Measurements from ENCODE around the gene CD44. TPM values are rescaled to one million over a fixed set of nuclear protein-coding genes. Genes with fewer than 3 reads are reported as not detected.

The CD44 gene
- total and polyA plus RNA-seq, 4 donors, result 4.1 to 26.9 (median 14.6) TPM

DNA sequence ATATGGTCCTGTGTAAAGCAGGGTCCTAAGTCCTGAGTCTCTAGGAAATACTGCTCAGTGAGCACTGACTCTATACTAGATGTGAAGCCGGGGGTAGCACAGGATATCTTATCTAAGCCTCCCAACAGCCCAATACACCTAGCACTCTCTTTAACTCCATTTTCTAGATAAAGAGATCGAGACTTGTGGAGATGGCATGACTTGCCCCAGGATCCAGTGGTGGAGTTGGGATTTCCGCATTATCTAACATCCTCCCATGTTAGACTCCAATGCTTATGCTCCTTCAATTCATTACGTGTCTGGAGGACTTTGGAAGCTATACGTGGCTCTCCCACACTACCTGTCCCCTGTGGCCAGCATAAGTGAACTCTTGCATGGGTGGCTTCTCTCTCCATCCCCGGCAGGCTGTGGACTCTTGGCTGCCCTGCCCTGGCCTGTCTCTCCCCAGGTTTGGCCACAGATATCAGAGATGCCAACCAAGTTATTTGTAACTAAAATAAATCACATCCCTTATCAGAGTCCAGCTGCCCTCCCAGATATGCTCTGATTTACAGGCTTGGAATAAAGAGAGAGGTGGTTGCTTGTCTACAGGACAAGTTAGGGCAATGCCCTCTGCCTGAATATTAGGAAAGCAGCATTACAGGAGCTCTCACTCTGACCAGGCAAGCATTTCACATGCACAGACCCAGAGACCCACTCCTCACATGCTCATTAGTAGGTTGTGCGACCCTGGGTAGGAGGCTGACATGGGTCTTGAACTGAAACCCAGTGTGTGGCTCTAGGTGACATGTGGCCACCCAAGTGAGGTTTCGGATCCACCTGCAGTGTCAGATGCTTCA lies 4.5 kb downstream of the CD44 start:
- TF ChIP-seq HNF4G (IDR thresholded peaks at IDR 0.05) (no peak), YY1 (IDR thresholded peaks at IDR 0.05) (no peak), TAF1 (conservative IDR thresholded peaks at IDR 0.05) (no peak), HNF4A (conservative IDR thresholded peaks at IDR 0.05) (no peak), FOXA1 (IDR thresholded peaks at IDR 0.05) (no peak)
- TF ChIP-seq, protein P1, sequence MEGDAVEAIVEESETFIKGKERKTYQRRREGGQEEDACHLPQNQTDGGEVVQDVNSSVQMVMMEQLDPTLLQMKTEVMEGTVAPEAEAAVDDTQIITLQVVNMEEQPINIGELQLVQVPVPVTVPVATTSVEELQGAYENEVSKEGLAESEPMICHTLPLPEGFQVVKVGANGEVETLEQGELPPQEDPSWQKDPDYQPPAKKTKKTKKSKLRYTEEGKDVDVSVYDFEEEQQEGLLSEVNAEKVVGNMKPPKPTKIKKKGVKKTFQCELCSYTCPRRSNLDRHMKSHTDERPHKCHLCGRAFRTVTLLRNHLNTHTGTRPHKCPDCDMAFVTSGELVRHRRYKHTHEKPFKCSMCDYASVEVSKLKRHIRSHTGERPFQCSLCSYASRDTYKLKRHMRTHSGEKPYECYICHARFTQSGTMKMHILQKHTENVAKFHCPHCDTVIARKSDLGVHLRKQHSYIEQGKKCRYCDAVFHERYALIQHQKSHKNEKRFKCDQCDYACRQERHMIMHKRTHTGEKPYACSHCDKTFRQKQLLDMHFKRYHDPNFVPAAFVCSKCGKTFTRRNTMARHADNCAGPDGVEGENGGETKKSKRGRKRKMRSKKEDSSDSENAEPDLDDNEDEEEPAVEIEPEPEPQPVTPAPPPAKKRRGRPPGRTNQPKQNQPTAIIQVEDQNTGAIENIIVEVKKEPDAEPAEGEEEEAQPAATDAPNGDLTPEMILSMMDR (IDR thresholded peaks at IDR 0.05; ENCODE audit: low read depth, low read length, missing input control), result no peak
- H3K4me1 ChIP-seq (ENCODE audit: control insufficient read depth in 4 of 4, insufficient read depth in 4 of 4, low read length in 3 of 4), result peaks cover 0 to 12% (median 6%) of the 10 kb centered on the region in 4 donors
- H3K36me3 ChIP-seq (ENCODE audit: control insufficient read depth in 4 of 4, insufficient read depth in 3 of 4, low read depth in 1 of 4, low read length in 3 of 4), result no peaks in the 10 kb centered on the region
- peaks cover 0 to 1% (median 0%) of the 10 kb centered on the region in 4 donors for H3K27me3 ChIP-seq (ENCODE audit: control insufficient read depth in 4 of 4, insufficient read depth in 4 of 4, low read length in 3 of 4)
- peak overlapping the region in 1 of 2 donors; percentile 37 for H3K9ac ChIP-seq (ENCODE audit: low read depth in 1 of 2, low read length in 2 of 2)
- no peaks in the 10 kb centered on the region for H3K9me3 ChIP-seq (ENCODE audit: control insufficient read depth in 4 of 4, low read length in 3 of 4)
- DNase-seq (ENCODE audit: low spot score), result no peak
- WGBS, result 78% methylated on average over 8 of the region's 8 CpGs
- H3K4me3 ChIP-seq (ENCODE audit: low read depth in 1 of 3, low read length in 3 of 3), result no peak overlapping the region
- H3K27ac ChIP-seq (ENCODE audit: low read depth in 1 of 2, low read length in 2 of 2), result peak overlapping the region; percentile 25 to 37

DNA sequence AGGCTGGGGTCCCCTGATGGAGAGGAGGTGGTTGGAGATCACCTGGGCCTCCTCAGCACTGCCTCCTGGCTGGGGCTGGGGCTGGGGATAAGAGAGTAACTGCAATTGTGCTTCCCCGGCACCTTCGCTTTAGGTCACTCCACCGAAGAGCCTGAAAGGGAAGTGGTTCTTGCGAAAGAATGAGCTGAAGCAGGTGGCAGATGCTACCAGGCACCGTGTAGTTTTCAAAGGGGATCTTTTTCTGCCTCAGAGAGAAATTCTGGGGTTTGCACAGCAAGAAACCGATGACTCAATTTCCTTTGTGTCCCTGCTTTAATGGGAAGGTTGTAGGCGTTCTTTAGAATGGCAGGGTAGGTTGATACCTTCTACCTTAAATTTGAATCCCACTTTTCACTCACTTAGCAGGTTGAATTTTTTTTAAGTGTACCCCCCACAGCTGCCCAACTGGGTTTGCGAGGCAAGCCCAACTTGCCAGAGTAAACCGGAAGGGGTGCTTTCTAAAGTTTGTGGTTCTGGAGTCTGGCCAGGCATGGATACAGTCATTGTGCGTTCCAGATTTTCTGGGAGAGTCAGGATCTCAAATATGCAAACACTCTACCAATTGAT lies 5.3 kb downstream of the CD44 start:
- TF ChIP-seq SP1 (IDR thresholded peaks at IDR 0.05) (no peak), GABPA (IDR thresholded peaks at IDR 0.05 in 1 of 2, conservative IDR thresholded peaks at IDR 0.05 in 1 of 2) (no peak), FOXA1 (IDR thresholded peaks at IDR 0.05) (no peak), TAF1 (conservative IDR thresholded peaks at IDR 0.05) (no peak), HNF4A (conservative IDR thresholded peaks at IDR 0.05) (no peak), FOXA2 (IDR thresholded peaks at IDR 0.05) (no peak), JUND (IDR thresholded peaks at IDR 0.05) (no peak), RXRA (IDR thresholded peaks at IDR 0.05) (no peak), HNF4G (IDR thresholded peaks at IDR 0.05) (no peak)
- TF ChIP-seq, protein P2, sequence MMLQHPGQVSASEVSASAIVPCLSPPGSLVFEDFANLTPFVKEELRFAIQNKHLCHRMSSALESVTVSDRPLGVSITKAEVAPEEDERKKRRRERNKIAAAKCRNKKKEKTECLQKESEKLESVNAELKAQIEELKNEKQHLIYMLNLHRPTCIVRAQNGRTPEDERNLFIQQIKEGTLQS (IDR thresholded peaks at IDR 0.05), result no peak
- TF ChIP-seq, protein P3, sequence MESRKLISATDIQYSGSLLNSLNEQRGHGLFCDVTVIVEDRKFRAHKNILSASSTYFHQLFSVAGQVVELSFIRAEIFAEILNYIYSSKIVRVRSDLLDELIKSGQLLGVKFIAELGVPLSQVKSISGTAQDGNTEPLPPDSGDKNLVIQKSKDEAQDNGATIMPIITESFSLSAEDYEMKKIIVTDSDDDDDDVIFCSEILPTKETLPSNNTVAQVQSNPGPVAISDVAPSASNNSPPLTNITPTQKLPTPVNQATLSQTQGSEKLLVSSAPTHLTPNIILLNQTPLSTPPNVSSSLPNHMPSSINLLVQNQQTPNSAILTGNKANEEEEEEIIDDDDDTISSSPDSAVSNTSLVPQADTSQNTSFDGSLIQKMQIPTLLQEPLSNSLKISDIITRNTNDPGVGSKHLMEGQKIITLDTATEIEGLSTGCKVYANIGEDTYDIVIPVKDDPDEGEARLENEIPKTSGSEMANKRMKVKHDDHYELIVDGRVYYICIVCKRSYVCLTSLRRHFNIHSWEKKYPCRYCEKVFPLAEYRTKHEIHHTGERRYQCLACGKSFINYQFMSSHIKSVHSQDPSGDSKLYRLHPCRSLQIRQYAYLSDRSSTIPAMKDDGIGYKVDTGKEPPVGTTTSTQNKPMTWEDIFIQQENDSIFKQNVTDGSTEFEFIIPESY (IDR thresholded peaks at IDR 0.05), result no peak
- TF ChIP-seq, protein P4, sequence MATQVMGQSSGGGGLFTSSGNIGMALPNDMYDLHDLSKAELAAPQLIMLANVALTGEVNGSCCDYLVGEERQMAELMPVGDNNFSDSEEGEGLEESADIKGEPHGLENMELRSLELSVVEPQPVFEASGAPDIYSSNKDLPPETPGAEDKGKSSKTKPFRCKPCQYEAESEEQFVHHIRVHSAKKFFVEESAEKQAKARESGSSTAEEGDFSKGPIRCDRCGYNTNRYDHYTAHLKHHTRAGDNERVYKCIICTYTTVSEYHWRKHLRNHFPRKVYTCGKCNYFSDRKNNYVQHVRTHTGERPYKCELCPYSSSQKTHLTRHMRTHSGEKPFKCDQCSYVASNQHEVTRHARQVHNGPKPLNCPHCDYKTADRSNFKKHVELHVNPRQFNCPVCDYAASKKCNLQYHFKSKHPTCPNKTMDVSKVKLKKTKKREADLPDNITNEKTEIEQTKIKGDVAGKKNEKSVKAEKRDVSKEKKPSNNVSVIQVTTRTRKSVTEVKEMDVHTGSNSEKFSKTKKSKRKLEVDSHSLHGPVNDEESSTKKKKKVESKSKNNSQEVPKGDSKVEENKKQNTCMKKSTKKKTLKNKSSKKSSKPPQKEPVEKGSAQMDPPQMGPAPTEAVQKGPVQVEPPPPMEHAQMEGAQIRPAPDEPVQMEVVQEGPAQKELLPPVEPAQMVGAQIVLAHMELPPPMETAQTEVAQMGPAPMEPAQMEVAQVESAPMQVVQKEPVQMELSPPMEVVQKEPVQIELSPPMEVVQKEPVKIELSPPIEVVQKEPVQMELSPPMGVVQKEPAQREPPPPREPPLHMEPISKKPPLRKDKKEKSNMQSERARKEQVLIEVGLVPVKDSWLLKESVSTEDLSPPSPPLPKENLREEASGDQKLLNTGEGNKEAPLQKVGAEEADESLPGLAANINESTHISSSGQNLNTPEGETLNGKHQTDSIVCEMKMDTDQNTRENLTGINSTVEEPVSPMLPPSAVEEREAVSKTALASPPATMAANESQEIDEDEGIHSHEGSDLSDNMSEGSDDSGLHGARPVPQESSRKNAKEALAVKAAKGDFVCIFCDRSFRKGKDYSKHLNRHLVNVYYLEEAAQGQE (IDR thresholded peaks at IDR 0.05), result no peak
- TF ChIP-seq, protein P1 (IDR thresholded peaks at IDR 0.05; ENCODE audit: low read depth, low read length, missing input control), result no peak
- TF ChIP-seq, protein P5, sequence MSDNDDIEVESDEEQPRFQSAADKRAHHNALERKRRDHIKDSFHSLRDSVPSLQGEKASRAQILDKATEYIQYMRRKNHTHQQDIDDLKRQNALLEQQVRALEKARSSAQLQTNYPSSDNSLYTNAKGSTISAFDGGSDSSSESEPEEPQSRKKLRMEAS (IDR thresholded peaks at IDR 0.05), result no peak
- Histone ChIP-seq H3K36me3 (ENCODE audit: control insufficient read depth in 4 of 4, insufficient read depth in 3 of 4, low read depth in 1 of 4, low read length in 3 of 4) (no peaks in the 10 kb centered on the region), H3K9ac (ENCODE audit: low read depth in 1 of 2, low read length in 2 of 2) (peak overlapping the region in 1 of 2 donors; percentile 37), H3K4me1 (ENCODE audit: control insufficient read depth in 4 of 4, insufficient read depth in 4 of 4, low read length in 3 of 4) (peaks cover 0 to 5% (median 2%) of the 10 kb centered on the region in 4 donors), H3K4me3 (ENCODE audit: low read depth in 1 of 3, low read length in 3 of 3) (no peak overlapping the region), H3K27me3 (ENCODE audit: control insufficient read depth in 4 of 4, insufficient read depth in 4 of 4, low read length in 3 of 4) (no peaks in the 10 kb centered on the region), H3K27ac (ENCODE audit: low read depth in 1 of 2, low read length in 2 of 2) (peak overlapping the region; percentile 25 to 37), H3K9me3 (ENCODE audit: control insufficient read depth in 4 of 4, low read length in 3 of 4) (no peaks in the 10 kb centered on the region)
- 60% methylated on average over 10 of the region's 10 CpGs for WGBS
- DNase-seq (ENCODE audit: low spot score), result no peak
